GM19455 (cell line): Measurements from ENCODE around the gene SRSF9.
A peak's percentile ranks its signal among the peaks of the same experiment; 100 is the strongest.
"Not testable (repeated sequence)": the region's sequence is repeated elsewhere in the genome, so short reads cannot be mapped to it uniquely, and the experiment has no call there.

Experiments
- ATAC-seq: cut with Tn5 transposase; IDR thresholded peaks from one replicate; pipeline ENCODE4 v1.9.1; 2021; ENCODE audit not compliant: unreplicated experiment

The SRSF9 gene

GRCh38 chr12:120469450-120470149 lies at the start of gene SRSF9:
Gene SRSF9, minus strand, starts transcription at chr12:120469748. Its CDS starts 139 bp downstream, at chr12:120469609.
- peak; percentile 85 for ATAC-seq

GRCh38 chr12:120519324-120519723 lies 49.8 kb upstream of the SRSF9 start:
- ATAC-seq = not testable (repeated sequence)

- ATAC-seq = no peak
Measured at GRCh38 chr12:120515496-120515895, 45.9 kb upstream of the SRSF9 start.

GRCh38 chr12:120514002-120514401 lies 44.5 kb upstream of the SRSF9 start:
- ATAC-seq = no peak

- no peak for ATAC-seq
Measured at GRCh38 chr12:120508537-120508936, 39.0 kb upstream of the SRSF9 start.

GRCh38 chr12:120504587-120504986 lies 35.0 kb upstream of the SRSF9 start:
- no peak for ATAC-seq

- no peak for ATAC-seq
Measured at GRCh38 chr12:120500581-120500980, 31.0 kb upstream of the SRSF9 start.

GRCh38 chr12:120498870-120499515 lies 29.4 kb upstream of the SRSF9 start:
- ATAC-seq = no peak

GRCh38 chr12:120497524-120498150 lies 28.1 kb upstream of the SRSF9 start:
- ATAC-seq = no peak

- peak; percentile 5 for ATAC-seq
Measured at GRCh38 chr12:120496413-120497340, 27.1 kb upstream of the SRSF9 start.

GRCh38 chr12:120495731-120496412 lies 26.3 kb upstream of the SRSF9 start, which contains the start of gene DYNLL1:
Gene DYNLL1, plus strand, starts transcription at chr12:120496113. Its CDS starts 309 bp downstream, at chr12:120496422.
- ATAC-seq = peak; percentile 90

GRCh38 chr12:120495186-120495730 lies 25.7 kb upstream of the SRSF9 start:
- ATAC-seq = peak; percentile 15

- no peak for ATAC-seq
Measured at GRCh38 chr12:120490833-120491512, 21.4 kb upstream of the SRSF9 start.

GRCh38 chr12:120490325-120490724 lies 20.8 kb upstream of the SRSF9 start:
- no peak for ATAC-seq

GRCh38 chr12:120489018-120489417 lies 19.5 kb upstream of the SRSF9 start:
- ATAC-seq = no peak

GRCh38 chr12:120488057-120488640 lies 18.6 kb upstream of the SRSF9 start:
- no peak for ATAC-seq

- ATAC-seq = not testable (repeated sequence)
Measured at GRCh38 chr12:120487552-120487951, 18.0 kb upstream of the SRSF9 start.

GRCh38 chr12:120485961-120486881 lies 16.7 kb upstream of the SRSF9 start:
- ATAC-seq = no peak
